Retinal pigment epithelial cell (primary cell): ENCODE measurements around the gene KDM6B.

Experiments
- DNase-seq: peaks from one replicate; pipeline ENCODE4 v3.0.0-alpha.2; 2010; ENCODE audit warnings: low read depth
- H3K4me3 ChIP-seq: 2 replicates; pipeline ENCODE4 v1.5.1; 2011; ENCODE audit warnings: mild to moderate bottlenecking, low read length, control low read depth, moderate library complexity
- TF ChIP-seq, protein P1 (sequence below): conservative IDR thresholded peaks from 2 replicates; pipeline ENCODE4 v1.5.1; 2011; ENCODE audit warnings: low read depth, low read length, control low read depth, inconsistent platforms

Gene KDM6B

DNA sequence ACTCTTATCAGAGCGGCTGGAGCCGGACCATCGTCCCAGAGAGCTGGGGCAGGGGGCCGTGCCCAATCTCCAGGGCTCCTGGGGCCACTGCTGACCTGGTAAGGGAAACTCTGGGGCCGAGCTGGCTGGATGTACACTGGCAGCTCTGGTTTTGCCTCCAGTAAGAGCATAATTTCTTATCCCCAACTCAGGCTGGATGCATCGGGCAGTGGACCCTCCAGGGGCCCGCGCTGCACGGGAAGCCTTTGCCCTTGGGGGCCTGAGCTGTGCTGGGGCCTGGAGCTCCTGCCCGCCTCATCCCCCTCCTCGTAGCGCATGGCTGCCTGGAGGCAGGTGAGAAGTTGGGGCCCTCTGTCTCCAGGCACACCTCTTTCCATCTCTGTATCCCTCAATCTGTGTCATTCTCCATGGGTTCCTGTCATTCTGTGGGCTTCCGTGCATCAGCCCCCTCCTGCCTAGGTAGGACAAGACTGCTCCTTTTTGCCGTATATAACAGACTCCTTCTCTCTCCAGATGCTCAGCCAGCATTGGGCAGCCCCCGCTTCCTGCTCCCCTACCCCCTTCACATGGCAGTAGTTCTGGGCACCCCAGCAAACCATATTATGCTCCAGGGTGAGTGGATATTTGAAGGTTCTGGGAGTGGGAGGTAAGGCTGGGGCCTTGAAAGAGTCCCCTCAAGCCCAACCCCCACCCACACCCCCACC, 11.5 kb downstream of the KDM6B start:
- H3K4me3 ChIP-seq: peak overlapping the region; percentile 82
- TF ChIP-seq, protein P1, sequence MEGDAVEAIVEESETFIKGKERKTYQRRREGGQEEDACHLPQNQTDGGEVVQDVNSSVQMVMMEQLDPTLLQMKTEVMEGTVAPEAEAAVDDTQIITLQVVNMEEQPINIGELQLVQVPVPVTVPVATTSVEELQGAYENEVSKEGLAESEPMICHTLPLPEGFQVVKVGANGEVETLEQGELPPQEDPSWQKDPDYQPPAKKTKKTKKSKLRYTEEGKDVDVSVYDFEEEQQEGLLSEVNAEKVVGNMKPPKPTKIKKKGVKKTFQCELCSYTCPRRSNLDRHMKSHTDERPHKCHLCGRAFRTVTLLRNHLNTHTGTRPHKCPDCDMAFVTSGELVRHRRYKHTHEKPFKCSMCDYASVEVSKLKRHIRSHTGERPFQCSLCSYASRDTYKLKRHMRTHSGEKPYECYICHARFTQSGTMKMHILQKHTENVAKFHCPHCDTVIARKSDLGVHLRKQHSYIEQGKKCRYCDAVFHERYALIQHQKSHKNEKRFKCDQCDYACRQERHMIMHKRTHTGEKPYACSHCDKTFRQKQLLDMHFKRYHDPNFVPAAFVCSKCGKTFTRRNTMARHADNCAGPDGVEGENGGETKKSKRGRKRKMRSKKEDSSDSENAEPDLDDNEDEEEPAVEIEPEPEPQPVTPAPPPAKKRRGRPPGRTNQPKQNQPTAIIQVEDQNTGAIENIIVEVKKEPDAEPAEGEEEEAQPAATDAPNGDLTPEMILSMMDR: no peak
- no peak for DNase-seq

GRCh38 chr17:7846063-7846735, 12.2 kb downstream of the KDM6B start:
- no peak overlapping the region for H3K4me3 ChIP-seq
- TF ChIP-seq, protein P1: no peak
- no peak for DNase-seq

GRCh38 chr17:7846765-7847661, 13.0 kb downstream of the KDM6B start:
- TF ChIP-seq, protein P1: no peak
- no peak for DNase-seq
- H3K4me3 ChIP-seq: no peak overlapping the region

GRCh38 chr17:7848131-7848579, 14.1 kb downstream of the KDM6B start:
- TF ChIP-seq, protein P1: no peak
- H3K4me3 ChIP-seq: no peak overlapping the region

DNA sequence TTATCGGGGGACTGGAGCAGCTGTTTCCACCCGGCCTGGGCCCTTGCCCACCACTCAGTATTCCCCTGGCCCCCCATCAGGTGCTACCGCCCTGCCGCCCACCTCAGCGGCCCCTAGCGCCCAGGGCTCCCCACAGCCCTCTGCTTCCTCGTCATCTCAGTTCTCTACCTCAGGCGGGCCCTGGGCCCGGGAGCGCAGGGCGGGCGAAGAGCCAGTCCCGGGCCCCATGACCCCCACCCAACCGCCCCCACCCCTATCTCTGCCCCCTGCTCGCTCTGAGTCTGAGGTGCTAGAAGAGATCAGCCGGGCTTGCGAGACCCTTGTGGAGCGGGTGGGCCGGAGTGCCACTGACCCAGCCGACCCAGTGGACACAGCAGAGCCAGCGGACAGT, 14.7 kb downstream of the KDM6B start:
- DNase-seq: no peak
- H3K4me3 ChIP-seq: no peak overlapping the region
- TF ChIP-seq, protein P1: no peak

More at GRCh38 chr17:7848131-7848579, 14.1 kb downstream of the KDM6B start:
- DNase-seq: no peak

GRCh38 chr17:7849130-7849750, 15.2 kb downstream of the KDM6B start:
- DNase-seq: no peak
- TF ChIP-seq, protein P1: no peak
- H3K4me3 ChIP-seq: no peak overlapping the region
